Smooth muscle cell of the brain vasculature (primary cell): ENCODE results near the gene CHCHD2.
A peak's percentile ranks its signal among the peaks of the same experiment; 100 is the strongest.
"Not testable (repeated sequence)": the region's sequence is repeated elsewhere in the genome, so short reads cannot be mapped to it uniquely, and the experiment has no call there.

ENCODE experiments used
- DNase-seq: peaks from one replicate; pipeline ENCODE4 v3.0.0-alpha.2; 2012; ENCODE audit warnings: low read depth, low spot score

CHCHD2 gene, protein sequence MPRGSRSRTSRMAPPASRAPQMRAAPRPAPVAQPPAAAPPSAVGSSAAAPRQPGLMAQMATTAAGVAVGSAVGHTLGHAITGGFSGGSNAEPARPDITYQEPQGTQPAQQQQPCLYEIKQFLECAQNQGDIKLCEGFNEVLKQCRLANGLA

DNA sequence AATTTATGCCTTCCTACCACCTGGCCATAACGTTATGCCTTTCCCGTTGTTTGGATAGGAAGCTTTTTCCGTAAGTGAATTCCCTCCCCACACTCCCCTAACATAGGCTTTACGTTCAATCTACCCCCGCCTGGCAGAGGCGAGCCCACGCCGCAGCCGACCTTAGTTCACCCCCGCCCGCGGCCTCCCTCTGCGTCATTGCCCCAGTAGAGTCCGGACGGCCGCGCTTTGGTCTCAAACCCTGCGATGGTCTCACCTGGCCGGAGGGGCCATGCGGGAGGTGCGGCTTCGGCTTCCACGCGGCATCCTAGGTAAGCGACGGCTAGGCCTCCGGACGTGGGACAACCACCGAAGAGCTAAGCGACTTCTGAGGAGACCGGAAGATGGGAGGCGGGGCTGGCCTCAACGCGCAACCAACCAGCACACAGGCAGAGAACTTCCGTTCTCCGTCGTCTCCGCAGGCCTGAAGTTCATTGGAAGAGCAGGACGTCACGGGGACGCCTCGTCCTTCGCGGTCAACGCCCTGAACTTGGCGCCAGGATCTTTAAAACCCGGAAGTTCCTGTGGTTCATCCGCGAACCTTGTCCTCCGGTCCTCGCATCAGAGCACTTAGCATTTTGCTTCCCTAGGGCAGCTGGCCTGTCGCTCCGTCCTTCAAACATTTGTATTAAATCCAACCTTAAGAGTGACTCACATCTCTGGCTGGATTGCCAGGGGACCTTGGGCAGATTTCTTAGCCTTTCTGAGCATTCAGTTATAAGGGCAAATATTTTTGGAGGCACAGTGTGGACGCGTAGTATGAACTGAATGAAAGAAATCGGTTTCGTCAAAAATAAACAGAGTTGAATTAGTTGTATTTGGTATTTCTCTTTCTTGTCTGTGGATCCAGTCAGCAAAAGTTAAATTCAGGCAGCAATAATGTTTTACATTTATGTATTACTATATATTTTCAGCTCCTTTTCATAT, at the start of gene CHCHD2:
TSS of gene CHCHD2 (minus strand) at position 369 of the 966 bp plus-strand sequence. CDS start at position 306, 63 bp downstream.
- DNase-seq = peak; percentile 96

DNA sequence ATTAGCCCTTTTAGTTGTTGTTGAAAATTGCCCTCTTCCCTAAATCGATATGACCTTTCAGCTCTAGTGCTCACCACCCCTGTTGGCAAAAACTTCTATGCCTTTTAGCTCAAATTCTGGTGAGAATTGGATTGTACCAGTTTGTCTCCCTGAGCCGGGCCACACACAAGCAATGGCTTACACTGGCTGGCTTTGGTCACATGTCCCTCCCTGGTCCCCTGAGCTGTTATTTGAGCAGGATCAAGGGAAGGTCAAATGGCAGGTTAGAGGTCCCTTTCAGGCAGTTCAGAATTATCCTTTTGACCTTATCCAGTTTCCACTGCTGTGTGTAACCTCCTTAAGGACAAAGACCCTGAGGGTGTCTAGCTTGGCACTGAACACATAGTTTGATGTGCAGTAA, 24.8 kb upstream of the CHCHD2 start:
- DNase-seq = not testable (repeated sequence)

DNA sequence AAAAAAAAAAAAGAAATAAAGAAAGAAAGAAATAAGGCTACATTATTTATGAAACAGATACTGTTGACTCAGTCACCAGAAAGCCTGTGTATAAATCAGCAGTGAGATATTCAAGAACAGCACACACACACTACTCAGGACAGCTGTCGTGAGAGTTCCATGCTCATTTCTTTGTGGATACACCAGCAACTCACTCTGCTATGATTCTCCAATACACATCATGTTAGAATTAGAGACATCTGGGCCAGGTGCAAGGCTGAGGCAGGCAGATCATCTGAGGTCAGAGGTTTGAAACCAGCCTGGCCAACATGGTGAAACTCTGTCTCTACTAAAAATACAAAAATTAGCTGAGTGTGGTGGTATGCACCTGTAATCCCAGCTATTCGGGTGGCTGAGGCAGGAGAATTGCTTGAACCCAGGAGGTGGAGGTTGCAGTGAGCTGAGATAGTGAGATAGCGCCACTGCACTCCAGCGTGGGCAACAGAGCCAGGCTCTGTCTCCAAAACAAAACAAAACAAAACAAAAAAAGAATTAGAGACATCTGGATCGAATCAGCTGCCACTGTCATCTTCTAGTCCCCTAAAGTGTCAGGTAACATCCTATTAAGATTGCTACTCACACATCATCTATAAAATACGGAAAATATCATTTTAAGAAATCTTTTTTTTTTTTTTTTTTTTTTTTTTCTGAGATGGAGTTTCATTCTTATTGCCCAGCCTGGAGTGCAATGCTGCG, 21.1 kb upstream of the CHCHD2 start:
- DNase-seq = no peak

DNA sequence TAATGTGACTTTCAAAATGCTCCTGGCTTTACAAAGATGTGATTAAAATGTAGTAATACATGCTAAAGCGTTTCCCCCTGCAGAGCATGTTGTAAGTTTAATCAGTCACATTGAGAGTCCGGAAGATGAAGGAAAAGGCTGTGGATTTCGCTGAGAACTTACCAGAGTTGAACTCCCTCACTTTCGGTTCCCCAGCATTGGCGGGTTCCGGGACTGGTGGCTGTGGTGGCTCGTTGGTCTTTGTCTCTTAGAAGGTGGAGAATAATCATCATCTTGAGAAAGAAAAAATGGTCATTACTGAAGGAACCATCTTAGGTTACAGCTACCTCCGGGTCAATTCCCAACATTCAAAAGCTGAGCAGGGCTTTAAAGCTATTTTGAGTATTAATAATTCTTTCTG, 19.6 kb upstream of the CHCHD2 start:
- DNase-seq = no peak

DNA sequence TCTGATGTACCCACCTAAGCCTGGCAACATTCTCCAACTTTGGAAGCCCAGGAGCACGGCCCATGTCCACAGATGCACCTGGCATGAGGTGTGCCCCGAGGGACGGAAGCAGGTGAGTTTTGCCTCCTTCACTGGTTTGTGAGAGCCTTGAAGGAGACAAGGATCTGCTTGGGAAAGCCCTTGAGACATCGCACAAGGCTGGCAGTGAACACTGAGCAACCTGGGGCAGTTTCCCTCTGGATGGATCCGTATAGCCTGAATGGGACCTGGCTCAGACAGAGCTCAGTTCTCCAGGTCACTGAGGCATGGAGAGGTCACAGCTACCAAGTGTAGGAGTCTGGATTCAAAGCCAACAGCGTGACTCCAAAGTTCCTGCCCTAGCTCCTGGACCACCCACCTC, 18.7 kb upstream of the CHCHD2 start:
- no peak for DNase-seq

DNA sequence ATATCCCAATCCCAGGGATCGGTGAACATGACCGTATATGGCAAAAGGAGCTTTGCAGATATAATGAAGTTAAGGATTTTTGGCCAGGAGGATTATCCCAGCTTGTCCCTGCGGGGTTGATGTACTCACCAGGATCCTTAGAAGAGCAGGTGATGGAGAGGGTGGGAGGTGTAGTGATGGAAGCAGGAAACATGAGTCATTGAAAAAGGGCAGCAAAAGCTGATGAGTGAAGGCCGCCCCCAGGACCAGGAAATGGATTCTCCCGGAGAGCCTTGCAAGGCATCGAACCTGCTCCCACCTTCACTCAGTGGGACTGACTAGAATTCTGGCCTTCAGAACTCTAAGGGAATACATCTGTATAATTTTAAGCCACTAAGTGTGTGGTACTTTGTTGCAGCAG, 15.2 kb upstream of the CHCHD2 start:
- no peak for DNase-seq

DNA sequence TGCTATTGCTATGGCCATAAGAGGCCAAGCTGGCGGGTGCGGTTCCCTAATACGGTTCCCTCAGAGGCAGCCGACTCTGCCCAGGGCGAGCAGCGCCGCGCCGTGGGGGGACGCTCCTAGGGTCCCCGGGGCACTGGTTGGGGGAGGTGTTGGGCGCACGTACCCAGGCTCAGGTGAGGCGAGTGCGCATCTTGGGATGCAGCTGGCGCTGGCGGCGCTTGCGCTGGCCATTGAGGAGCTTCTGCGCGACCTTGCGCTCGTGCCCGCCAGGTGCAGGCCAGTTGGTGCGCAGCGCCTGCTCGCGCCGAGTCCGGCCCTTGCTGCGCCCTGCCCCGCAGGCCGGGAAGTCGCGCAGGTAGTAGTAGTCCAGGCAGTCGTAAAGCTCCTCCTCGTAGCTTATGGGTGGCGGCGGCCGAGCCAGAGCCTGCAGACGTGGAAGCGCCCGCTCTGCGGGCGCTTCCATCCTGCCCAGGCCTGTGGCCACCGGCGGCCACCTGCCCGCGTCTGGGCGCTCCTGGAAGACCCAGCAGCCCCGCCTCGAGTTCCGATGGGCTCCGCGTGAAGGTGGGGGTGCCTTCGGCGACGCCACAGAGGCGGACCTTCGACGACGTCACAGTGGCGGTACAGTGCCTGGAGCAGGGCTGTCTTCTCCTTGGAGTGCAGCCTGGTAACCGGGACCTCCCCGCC, 9.7 kb upstream of the CHCHD2 start, which contains the start of gene NUPR2:
TSS of gene NUPR2 (minus strand) at position 566 of the 687 bp plus-strand sequence. CDS start at position 463, 103 bp downstream.
- DNase-seq = no peak

DNA sequence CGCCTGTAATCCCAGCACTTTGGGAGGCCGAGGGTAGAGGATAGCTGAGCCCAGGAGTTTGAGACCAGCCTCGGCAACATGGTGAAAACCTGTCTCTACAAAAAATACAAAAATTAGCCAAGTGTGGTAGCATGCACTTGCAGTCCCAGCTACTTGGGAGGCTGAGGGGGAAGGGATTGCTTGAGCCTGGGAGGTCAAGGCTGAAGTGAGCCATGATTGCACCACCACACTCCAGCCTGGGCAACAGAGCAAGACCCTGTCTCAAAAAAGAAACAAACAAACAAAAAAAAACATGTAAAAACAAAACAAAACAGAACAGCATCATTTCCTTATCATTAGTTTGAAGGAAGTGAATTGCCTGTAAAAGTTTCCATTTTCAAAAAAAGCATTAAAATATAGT, 6.0 kb upstream of the CHCHD2 start:
- DNase-seq = not testable (repeated sequence)

DNA sequence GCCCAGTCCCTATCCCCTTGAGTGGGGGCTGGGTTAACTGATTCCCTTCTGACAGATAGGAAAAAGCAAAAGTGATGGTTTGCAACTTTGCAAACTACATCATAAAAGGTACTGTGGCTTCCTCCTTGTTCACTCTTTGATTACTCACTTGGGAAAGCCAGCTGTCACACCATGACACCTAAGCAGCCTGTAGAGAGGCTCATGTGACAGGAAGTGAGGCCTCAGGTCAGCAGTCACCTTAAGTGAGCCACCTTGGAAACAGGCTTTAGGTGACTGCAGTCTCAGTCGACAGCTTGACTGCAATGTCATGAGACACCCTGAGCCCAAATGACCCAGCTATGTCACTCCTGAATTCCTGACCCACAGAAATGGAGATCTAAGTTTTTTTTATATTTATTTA, 4.3 kb upstream of the CHCHD2 start:
- DNase-seq = no peak

DNA sequence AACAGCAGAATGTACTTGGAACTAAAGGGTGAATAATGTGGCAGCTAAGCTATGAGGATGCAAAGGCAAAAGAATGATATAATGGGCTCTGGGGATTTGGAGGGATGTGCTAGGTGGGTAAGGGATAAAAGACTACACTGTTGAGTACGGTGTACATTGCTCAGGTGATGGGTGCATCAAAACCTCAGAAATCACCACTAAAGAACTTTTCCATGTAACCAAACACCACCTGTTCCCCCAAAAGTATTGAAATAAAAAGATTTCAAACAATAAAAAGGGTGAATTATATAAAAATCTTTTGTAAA, 1.6 kb upstream of the CHCHD2 start:
- DNase-seq = no peak

DNA sequence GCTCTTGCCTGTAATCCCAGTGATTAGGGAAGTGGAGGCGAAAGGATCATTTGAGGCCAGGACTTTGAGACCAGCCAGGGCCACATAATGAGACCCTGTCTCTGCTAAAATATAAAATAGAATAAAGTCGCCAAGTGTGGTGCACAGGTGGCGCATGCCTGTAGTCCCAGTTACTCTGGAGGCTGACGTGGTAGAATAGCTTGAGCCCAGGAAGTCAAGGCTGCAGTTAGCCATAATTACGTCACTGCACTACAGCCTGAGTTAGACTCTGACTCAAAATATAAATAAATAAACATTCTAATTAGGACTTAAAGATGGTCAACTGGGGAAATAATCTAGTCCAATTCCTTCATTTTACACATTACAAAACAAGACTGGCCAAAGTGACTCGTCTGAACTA, 768 bp downstream of the CHCHD2 start:
- DNase-seq = no peak

DNA sequence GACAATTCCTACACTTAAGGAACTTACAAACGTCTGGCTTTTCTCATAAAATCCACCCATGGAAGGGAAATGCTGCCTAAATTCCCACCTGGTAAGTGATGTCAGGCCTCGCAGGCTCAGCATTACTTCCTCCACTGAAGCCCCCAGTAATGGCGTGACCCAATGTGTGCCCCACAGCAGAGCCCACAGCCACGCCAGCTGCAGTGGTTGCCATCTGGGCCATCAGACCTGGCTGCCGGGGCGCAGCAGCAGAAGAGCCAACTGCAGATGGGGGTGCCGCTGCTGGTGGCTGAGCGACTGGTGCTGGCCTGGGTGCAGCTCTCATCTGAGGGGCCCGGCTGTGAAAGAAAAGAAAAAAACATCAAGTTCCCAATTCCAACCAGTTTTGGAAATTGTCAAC, 2.1 kb downstream of the CHCHD2 start:
- DNase-seq = not testable (repeated sequence)

DNA sequence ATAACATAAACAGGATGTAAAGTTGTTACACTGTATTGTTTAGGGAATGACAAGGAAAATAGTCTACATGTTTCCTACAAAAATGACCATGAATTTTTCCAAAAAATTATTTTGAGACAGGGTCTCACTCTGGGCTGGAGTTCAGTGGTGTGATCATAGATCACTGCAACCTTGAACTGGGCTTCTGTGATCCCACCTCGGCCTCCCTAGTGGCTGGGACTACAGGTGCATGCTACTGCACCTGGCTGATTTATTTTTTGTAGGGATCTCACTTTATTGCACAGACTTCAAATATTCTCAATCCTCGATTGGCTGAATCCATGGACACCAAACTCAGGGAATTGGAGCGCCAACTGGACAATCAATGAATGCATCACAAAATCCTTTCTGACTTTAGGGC, 6.6 kb downstream of the CHCHD2 start:
- no peak for DNase-seq

DNA sequence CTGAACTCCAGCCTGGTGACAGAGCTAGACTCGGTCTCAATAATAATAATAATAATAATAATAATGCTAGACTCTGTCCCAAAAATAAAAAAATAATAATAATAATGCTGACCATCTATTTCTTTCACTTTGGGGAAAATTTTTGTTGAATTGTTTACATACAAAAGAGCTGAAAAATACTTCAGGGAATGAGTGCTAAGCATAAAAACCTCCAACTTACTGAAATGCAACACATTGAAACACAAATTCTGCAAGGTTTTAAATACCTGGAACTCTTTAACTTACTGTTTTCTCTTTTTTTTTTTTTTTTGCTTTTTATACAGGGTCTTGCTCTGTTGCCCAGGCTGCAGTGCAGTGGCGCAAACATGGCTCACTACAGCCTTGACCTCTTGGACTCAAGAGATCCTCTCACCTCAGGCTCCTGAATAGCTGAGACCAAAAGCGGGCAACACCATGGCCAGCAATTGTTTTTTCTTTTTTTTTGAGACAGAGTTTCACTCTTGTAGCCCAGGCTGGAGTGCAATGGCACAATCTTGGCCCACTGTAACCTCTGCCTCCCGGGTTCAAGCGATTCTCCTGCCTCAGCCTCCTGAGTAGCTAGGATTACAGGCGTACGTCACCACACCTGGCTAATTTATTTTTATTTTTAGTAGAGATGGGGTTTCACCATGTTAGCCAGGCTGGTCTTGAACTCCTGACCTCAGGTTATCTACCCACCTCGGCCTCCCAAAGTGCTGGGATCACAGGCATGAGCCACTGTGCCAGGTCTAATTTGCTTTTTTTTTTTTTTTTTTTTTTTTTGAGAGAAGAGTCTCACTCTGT, 7.9 kb downstream of the CHCHD2 start:
- DNase-seq = not testable (repeated sequence)

DNA sequence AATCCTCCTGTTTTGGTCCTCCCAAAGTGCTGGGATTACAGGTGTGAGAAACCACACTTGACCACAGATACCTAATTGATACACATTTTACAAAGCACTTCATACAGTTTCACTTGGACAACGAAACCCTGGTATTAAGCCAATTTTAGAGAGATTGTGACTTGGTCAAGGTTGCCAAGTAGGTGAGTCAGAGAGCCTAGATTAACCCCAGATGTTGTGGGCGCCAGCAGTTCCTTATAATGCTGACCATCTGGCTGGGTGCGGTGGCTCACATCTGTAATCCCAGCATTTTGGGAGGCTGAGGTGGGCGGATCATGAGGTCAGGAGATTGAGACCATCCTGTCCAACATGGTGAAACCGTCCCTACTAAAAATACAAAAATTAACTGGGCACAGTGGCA, 8.6 kb downstream of the CHCHD2 start:
- no peak for DNase-seq

DNA sequence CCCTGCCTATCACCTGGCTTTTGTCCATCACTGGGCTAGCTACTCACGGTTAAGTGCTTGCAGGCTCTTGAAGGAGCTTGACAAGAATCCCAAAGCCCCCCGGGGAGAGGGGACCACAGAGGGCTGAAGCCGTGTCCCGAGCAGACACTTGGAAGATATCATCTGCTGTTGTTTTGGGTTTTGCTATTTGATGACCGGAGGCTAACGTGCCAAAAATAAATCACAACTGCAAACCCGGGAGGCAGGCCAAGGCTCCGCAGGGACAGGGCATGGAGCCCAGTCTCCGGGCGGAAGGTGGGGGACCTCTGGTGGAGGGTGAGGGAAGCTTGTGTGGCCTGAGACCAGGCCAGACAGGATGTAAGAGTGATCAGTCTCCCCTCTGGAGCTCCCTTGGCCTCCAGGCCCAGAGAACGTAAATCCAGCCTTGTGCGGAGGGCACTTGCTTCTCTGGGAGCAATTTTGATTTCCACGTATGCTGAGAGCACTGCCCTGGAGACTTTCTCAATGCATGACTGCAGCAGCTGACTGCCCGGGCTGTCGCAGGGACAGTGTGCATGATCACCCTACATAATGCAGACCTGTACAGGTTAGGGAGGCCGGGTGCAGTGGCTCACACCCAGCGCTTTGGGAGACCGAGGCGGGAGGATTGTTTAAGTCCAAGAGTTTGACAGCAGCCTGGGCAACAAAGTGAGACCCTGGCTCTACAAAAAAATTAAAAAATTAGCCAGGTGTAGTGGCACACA, 13.3 kb downstream of the CHCHD2 start, which contains the start of gene PHKG1:
TSS of gene PHKG1 (minus strand) at position 164 of the 743 bp plus-strand sequence. CDS start 4,011 bp downstream, outside the sequence.
- peak; percentile 59 for DNase-seq

DNA sequence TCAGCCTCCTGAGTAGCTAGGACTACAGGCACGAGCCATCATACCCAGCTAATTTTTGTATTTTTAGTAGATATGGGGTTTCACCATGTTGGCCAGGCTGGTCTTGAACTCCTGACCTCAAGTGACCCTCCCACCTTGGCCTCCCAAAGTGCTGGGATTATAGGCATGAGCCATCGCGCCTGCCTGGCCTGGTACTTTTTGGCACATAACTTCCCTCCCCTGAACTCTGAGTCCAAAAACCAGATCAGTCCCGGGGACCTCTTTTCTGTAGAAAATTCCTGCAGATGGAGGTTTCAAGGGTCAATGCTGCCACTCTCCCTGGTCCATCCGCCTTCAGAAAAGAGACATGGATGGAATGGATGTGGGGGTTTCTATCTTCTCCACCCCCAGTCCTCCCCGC, 13.9 kb downstream of the CHCHD2 start:
- not testable (repeated sequence) for DNase-seq

DNA sequence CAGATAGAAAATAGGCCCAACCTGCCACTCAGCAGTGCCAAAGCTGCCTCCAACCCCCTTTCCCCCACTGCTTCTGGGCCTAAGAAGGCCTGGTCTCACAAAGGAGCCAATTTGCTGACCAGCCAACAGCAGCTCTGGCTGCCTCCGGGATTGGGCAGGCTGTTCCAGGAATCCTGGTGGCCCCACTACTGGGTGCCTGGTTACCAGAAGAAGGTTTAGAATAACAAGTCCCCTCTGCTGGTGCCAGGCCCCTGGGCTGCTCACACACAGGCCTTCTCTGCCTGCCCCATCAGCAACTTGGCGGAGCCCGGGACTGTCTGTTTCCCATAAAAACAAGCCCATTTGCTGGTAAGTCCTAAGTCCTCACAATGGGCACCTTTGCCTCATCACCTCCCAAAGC, 14.7 kb downstream of the CHCHD2 start:
- DNase-seq = no peak

DNA sequence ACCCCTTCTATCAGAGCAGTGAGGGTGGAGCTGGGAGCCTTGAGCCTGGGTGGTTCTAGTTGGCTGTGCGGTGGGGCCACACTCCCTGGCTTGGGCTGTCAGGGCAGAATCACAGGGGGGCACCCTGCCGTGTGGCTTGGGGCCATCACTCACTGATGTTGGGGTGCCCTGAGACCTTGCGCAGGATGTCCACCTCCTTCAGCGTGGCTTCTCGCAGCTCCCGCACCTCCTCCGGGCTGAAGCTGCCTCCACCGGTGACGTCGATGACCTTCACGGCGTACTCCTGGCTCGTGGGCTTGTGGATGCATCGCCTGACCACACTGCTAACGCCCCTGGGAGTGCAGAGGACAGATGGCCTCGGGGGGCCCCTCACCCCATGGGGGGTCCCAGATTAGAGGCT, 18.8 kb downstream of the CHCHD2 start:
- no peak for DNase-seq

DNA sequence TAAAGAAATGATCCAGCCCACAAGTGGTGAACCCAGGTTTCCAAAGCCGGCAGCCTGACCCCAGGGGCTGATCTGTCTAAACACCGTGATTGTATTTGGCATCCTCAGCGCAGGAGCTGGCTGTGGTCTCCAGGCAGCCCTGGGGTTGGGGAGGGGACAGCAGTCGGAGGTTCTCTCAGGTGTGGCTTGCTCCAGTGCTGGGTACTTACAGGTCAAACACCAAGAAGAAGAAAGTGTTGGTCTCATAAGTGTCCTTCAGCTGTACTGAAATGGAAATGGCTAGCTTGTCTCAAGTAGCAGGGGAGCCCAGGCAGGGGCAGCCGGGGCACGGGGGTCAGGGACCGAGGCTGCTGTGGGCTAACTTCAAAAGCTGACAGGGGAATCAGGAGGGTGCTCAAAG, 19.5 kb downstream of the CHCHD2 start:
- DNase-seq = no peak
